Measurements from ENCODE around the gene ENO1.

DNA sequence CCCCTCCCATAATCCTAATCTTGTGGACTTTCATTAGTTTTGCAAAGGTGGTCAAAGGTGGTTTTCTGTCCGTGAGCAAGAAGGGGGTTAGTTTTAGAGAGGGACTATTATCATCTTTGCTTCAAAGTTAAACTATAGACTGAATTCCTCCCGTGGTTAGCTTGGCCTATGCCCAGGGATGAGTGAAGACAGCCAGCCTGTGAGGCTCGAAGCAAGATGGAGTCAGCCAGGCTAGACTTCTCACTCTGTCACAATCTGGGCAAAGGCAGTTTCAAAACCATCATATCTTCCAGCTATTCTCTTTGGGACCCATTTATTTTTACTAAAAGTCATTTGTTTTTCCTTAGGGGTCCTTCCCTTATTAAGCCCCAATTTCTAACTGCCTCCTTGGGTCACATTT lies 12.9 kb upstream of the ENO1 start:
- TF ChIP-seq, protein P1, sequence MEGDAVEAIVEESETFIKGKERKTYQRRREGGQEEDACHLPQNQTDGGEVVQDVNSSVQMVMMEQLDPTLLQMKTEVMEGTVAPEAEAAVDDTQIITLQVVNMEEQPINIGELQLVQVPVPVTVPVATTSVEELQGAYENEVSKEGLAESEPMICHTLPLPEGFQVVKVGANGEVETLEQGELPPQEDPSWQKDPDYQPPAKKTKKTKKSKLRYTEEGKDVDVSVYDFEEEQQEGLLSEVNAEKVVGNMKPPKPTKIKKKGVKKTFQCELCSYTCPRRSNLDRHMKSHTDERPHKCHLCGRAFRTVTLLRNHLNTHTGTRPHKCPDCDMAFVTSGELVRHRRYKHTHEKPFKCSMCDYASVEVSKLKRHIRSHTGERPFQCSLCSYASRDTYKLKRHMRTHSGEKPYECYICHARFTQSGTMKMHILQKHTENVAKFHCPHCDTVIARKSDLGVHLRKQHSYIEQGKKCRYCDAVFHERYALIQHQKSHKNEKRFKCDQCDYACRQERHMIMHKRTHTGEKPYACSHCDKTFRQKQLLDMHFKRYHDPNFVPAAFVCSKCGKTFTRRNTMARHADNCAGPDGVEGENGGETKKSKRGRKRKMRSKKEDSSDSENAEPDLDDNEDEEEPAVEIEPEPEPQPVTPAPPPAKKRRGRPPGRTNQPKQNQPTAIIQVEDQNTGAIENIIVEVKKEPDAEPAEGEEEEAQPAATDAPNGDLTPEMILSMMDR (IDR thresholded peaks at IDR 0.05), result no peak
- TF ChIP-seq POLR2A (IDR thresholded peaks at IDR 0.05) (no peak), POLR2AphosphoS5 (IDR thresholded peaks at IDR 0.05) (no peak)

Measured in sigmoid colon (tissue), 4 donors.